Pancreas (tissue), 10 donors: Measurements from ENCODE around the gene GLCCI1. TPM values are rescaled to one million over a fixed set of nuclear protein-coding genes. Genes with fewer than 3 reads are reported as not detected.
A peak's percentile ranks its signal among the peaks of the same experiment; 100 is the strongest.

Source experiments
- ATAC-seq, 4 donors: fragments of 200-7000 bp; cut with Tn5 transposase; one replicate each; pipeline versions ENCODE4 v1.8.0 to v1.9.1; 2020; ENCODE audit warnings: mild to moderate bottlenecking in 4 of 4, moderate library complexity in 4 of 4
- DNase-seq, 6 donors: peaks; one replicate each; pipeline ENCODE4 v3.0.0-alpha.2; 2020
- FAIRE-seq: peaks from 2 replicates; lab custom pipeline; 2012; peaks lifted over from hg19 to GRCh38; lab: Jason Lieb, UNC
- H3K27ac ChIP-seq, 4 donors: fragments of 200-600 bp; sonication (generic); 1 replicate in 3 of 4; 2 replicates in 1 of 4; pipeline versions ENCODE4 v1.5.0 to v1.8.0; 2020
- H3K27me3 ChIP-seq, 4 donors: fragments of 200-600 bp; one replicate each; pipeline ENCODE4 v1.8.0; 2021
- H3K36me3 ChIP-seq, 3 donors: fragments of 200-600 bp; sonication (generic) in 1 of 3; one replicate each; pipeline versions ENCODE4 v1.5.0 to v1.8.0; 2020 to 2021
- H3K4me1 ChIP-seq, 3 donors: fragments of 200-600 bp; one replicate each; pipeline ENCODE4 v1.8.0; 2021
- H3K4me3 ChIP-seq, 4 donors: fragments of 200-600 bp; sonication (generic) in 2 of 4; one replicate each; pipeline versions ENCODE4 v1.5.0 to v1.8.0; 2020 to 2021
- H3K9me3 ChIP-seq, 4 donors: fragments of 200-600 bp; one replicate each; pipeline ENCODE4 v1.8.0; 2021
- WGBS, 2 donors: extraction: QIAGEN DNeasy Blood & Tissue Kit; methylation state at CpG; one replicate each; pipeline ENCODE4 v1.1.7; 2013; 5-methylcytosine and 5-hydroxymethylcytosine counted together
- intact Hi-C, 3 donors: fragments of 100-400 bp; cut with DNase I; formaldehyde crosslinking; loops; one replicate each; pipeline versions ENCODE4 v1.11.1 to v1.14.2; 2022
- polyA plus RNA-seq, 2 donors: library from polyadenylated mRNA; stranded (reverse); fragments of 200-250 nt; gene quantifications; one replicate each; pipeline ENCODE4 v1.2.3, GENCODE V29; 2013
- total RNA-seq, 6 donors: library from RNA; stranded (reverse); fragmentation: NEBNext Ultra II Directional in 4 of 6; extraction: Animal tissue kit (Norgen Biotek cat#: 25700) in 4 of 6; gene quantifications; one replicate each; pipeline versions ENCODE4 v1.2.1 to v1.2.4, GENCODE V29; 2021 to 2023
- TF ChIP-seq, protein P1 (sequence below), 4 donors: fragments of 200-600 bp; sonication (generic) in 3 of 4; IDR thresholded peaks; one replicate each; pipeline versions ENCODE4 v1.5.0 to v1.8.0; 2021; ENCODE audit warnings: antibody characterized with exemption in 4 of 4
- donor health status: healthy with polysubstance abuse.
- donor health status: DM: no; HTN: no; CAD: no; lungs with moderate emphysema.
- donor health status: DM: no; HTN: no; CAD: no.
- donor health status: control.
- donor health status: control.
- donor health status: Bipolar disorder and iron deficiency.
- donor health status: DM: yes; HTN: yes; CAD: no.
- donor health status: DM: no; HTN: no; CAD: no.
- donor health status: DM: no; HTN: no; CAD: no.
- donor health status: DM: yes; HTN: yes; CAD: no.

Gene GLCCI1
- total RNA-seq (1 to 10 TPM; 2.0 to 7.4 (median 3.2) TPM), polyA plus RNA-seq (1 to 10 TPM; 2.4 to 2.5 TPM)

- TF ChIP-seq, protein P1, sequence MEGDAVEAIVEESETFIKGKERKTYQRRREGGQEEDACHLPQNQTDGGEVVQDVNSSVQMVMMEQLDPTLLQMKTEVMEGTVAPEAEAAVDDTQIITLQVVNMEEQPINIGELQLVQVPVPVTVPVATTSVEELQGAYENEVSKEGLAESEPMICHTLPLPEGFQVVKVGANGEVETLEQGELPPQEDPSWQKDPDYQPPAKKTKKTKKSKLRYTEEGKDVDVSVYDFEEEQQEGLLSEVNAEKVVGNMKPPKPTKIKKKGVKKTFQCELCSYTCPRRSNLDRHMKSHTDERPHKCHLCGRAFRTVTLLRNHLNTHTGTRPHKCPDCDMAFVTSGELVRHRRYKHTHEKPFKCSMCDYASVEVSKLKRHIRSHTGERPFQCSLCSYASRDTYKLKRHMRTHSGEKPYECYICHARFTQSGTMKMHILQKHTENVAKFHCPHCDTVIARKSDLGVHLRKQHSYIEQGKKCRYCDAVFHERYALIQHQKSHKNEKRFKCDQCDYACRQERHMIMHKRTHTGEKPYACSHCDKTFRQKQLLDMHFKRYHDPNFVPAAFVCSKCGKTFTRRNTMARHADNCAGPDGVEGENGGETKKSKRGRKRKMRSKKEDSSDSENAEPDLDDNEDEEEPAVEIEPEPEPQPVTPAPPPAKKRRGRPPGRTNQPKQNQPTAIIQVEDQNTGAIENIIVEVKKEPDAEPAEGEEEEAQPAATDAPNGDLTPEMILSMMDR (IDR thresholded peaks at IDR 0.05) = no peak
- intact Hi-C loops = no loop called here
- FAIRE-seq (peak; percentile 83), ATAC-seq (peak; percentile 96 to 98 (median 97)), DNase-seq (peak; percentile 94 to 97 (median 96))
- no peaks in the 10 kb centered on the region for H3K9me3 ChIP-seq
- H3K4me3 ChIP-seq = peak within 1 kb of the TSS; percentile 74 to 98 (median 84)
- H3K36me3 ChIP-seq = no peaks in the 10 kb centered on the region
- H3K4me1 ChIP-seq = peaks cover 0 to 5% (median 0%) of the 10 kb centered on the region in 3 donors
- H3K27ac ChIP-seq = peak within 1 kb of the TSS; percentile 89 to 96 (median 92)
- no peaks in the 10 kb centered on the region for H3K27me3 ChIP-seq
- WGBS, 2 donors = 0% methylated on average over 57 to 76 of the region's 77 CpGs
Measured at GRCh38 chr7:7968544-7969305, at the start of gene GLCCI1. TSS of gene GLCCI1 (plus strand) at chr7:7968796. CDS start at chr7:7969351, 555 bp downstream.

- intact Hi-C loops = no loop called here
- Histone ChIP-seq H3K4me1 (peaks cover 9 to 14% (median 10%) of the 10 kb centered on the region in 3 donors), H3K4me3 (no peak overlapping the region), H3K36me3 (no peaks in the 10 kb centered on the region), H3K27me3 (no peaks in the 10 kb centered on the region), H3K27ac (no peak overlapping the region), H3K9me3 (no peaks in the 10 kb centered on the region)
- 28 to 37% methylated on average over 2 of the region's 2 CpGs for WGBS, 2 donors
- FAIRE-seq (no peak), DNase-seq (no peak), ATAC-seq (no peak)
- TF ChIP-seq, protein P1 (IDR thresholded peaks at IDR 0.05) = no peak
Measured at GRCh38 chr7:7919449-7919945, 49.1 kb upstream of the GLCCI1 start.

GRCh38 chr7:7920056-7920455, 48.5 kb upstream of the GLCCI1 start:
- ATAC-seq = peak; percentile 11 to 34 (median 12)

GRCh38 chr7:7920481-7920880, 48.1 kb upstream of the GLCCI1 start:
- WGBS, 2 donors = 29 to 33% methylated on average over 3 of the region's 3 CpGs

More at GRCh38 chr7:7920056-7920455, 48.5 kb upstream of the GLCCI1 start:
- Histone ChIP-seq H3K27me3 (no peaks in the 10 kb centered on the region), H3K4me3 (peak overlapping the region in 2 of 4 donors; percentile 11 to 22), H3K9me3 (no peaks in the 10 kb centered on the region), H3K27ac (no peak overlapping the region), H3K36me3 (no peaks in the 10 kb centered on the region), H3K4me1 (peaks cover 9 to 14% (median 10%) of the 10 kb centered on the region in 3 donors)
- FAIRE-seq (peak; percentile 20), DNase-seq (no peak)
- TF ChIP-seq, protein P1 (IDR thresholded peaks at IDR 0.05) = no peak
- WGBS, 2 donors = 70 to 81% methylated on average over 2 of the region's 2 CpGs
- intact Hi-C loops = no loop called here

More at GRCh38 chr7:7920481-7920880, 48.1 kb upstream of the GLCCI1 start:
- TF ChIP-seq, protein P1 (IDR thresholded peaks at IDR 0.05) = no peak
- Histone ChIP-seq H3K9me3 (no peaks in the 10 kb centered on the region), H3K4me3 (peak overlapping the region in 2 of 4 donors; percentile 11 to 22), H3K36me3 (no peaks in the 10 kb centered on the region), H3K27me3 (no peaks in the 10 kb centered on the region), H3K4me1 (peaks cover 9 to 14% (median 10%) of the 10 kb centered on the region in 3 donors), H3K27ac (no peak overlapping the region)
- peak; percentile 72 to 83 (median 82) for ATAC-seq
- FAIRE-seq = peak; percentile 56
- intact Hi-C loops = no loop called here
- DNase-seq = peak in 4 of 6 donors; percentile 12 to 27 (median 24)
